ENCODE measurements around the gene BCL3. TPM values are rescaled to one million over a fixed set of nuclear protein-coding genes. Genes with fewer than 3 reads are reported as not detected.
A peak's percentile ranks its signal among the peaks of the same experiment; 100 is the strongest.

Gene BCL3
- total RNA-seq (100 to 1,000 TPM in 1 of 2 donors, 10 to 100 TPM in 1; 46.4 to 102 TPM), polyA plus RNA-seq (10 to 100 TPM; 29.9 to 36.2 TPM)
- long read RNA-seq, donor 1, partial matches to known transcripts, result 4 of 9 reads
- long read RNA-seq, donor 1, other reads (novel, unspliced or antisense), result 1 of 9 reads
- long read RNA-seq, donor 2, transcript BCL3-201 (9 exons, 2,038 nt), result major isoform, 17 of 39 reads
- long read RNA-seq, donor 2, partial matches to known transcripts, result 7 of 39 reads
- long read RNA-seq, donor 2, other reads (novel, unspliced or antisense), result 9 of 39 reads

GRCh38 chr19:44748426-44749254, at the start of gene BCL3:
TSS of gene BCL3 (plus strand) at chr19:44748708. CDS start at chr19:44748791, 83 bp downstream.
- DNase-seq (peak; percentile 87 to 91), ATAC-seq (ENCODE audit: low FRiP score) (peak; percentile 55)
- H3K9me3 ChIP-seq (ENCODE audit: control insufficient read depth, low read length), result no peaks in the 10 kb centered on the region
- intact Hi-C loops (cut with DNase I), result no loop called here
- H3K27me3 ChIP-seq (ENCODE audit: control insufficient read depth in 1 of 2, insufficient read depth in 2 of 2, low read length in 1 of 2), result no peaks in the 10 kb centered on the region
- H3K27ac ChIP-seq (ENCODE audit: low read depth in 1 of 2, low read length in 2 of 2), result peak within 1 kb of the TSS in 1 of 2 donors; percentile 97
- WGBS, 2 donors, result 1 to 2% methylated on average over 35 to 86 of the region's 88 CpGs
- peak within 1 kb of the TSS; percentile 90 to 92 for H3K4me3 ChIP-seq (ENCODE audit: low read length in 2 of 2)
- no peaks in the 10 kb centered on the region for H3K4me1 ChIP-seq (ENCODE audit: control insufficient read depth in 1 of 2, insufficient read depth in 2 of 2, low read length in 2 of 2)
- no peaks in the 10 kb centered on the region for H3K36me3 ChIP-seq (ENCODE audit: control insufficient read depth in 1 of 2, insufficient read depth in 2 of 2, low read length in 1 of 2)

GRCh38 chr19:44700547-44700946, 48.0 kb upstream of the BCL3 start:
- WGBS, 2 donors, result 92 to 97% methylated on average over 5 of the region's 5 CpGs
- Histone ChIP-seq H3K9me3 (ENCODE audit: control insufficient read depth, low read length) (no peaks in the 10 kb centered on the region), H3K36me3 (ENCODE audit: control insufficient read depth in 1 of 2, insufficient read depth in 2 of 2, low read length in 1 of 2) (no peaks in the 10 kb centered on the region), H3K27me3 (ENCODE audit: control insufficient read depth in 1 of 2, insufficient read depth in 2 of 2, low read length in 1 of 2) (no peaks in the 10 kb centered on the region), H3K27ac (ENCODE audit: low read depth in 1 of 2, low read length in 2 of 2) (no peak overlapping the region), H3K4me3 (ENCODE audit: low read length in 2 of 2) (no peak overlapping the region), H3K4me1 (ENCODE audit: control insufficient read depth in 1 of 2, insufficient read depth in 2 of 2, low read length in 2 of 2) (no peaks in the 10 kb centered on the region)
- intact Hi-C loops (cut with DNase I), result no loop called here
- DNase-seq (no peak), ATAC-seq (ENCODE audit: low FRiP score) (no peak)

- intact Hi-C loops (cut with DNase I), result no loop called here
- no peak for DNase-seq
- Histone ChIP-seq H3K4me1 (ENCODE audit: control insufficient read depth in 1 of 2, insufficient read depth in 2 of 2, low read length in 2 of 2) (no peaks in the 10 kb centered on the region), H3K36me3 (ENCODE audit: control insufficient read depth in 1 of 2, insufficient read depth in 2 of 2, low read length in 1 of 2) (no peaks in the 10 kb centered on the region), H3K27ac (ENCODE audit: low read depth in 1 of 2, low read length in 2 of 2) (no peak overlapping the region), H3K4me3 (ENCODE audit: low read length in 2 of 2) (no peak overlapping the region), H3K9me3 (ENCODE audit: control insufficient read depth, low read length) (no peaks in the 10 kb centered on the region), H3K27me3 (ENCODE audit: control insufficient read depth in 1 of 2, insufficient read depth in 2 of 2, low read length in 1 of 2) (no peaks in the 10 kb centered on the region)
- ATAC-seq (ENCODE audit: low FRiP score), result no peak
- 87 to 88% methylated on average over 13 to 15 of the region's 15 CpGs for WGBS, 2 donors
Observed at GRCh38 chr19:44701228-44701627, 47.3 kb upstream of the BCL3 start.

- intact Hi-C loops (cut with DNase I), result no loop called here
- Histone ChIP-seq H3K27ac (ENCODE audit: low read depth in 1 of 2, low read length in 2 of 2) (no peak overlapping the region), H3K9me3 (ENCODE audit: control insufficient read depth, low read length) (no peaks in the 10 kb centered on the region), H3K4me1 (ENCODE audit: control insufficient read depth in 1 of 2, insufficient read depth in 2 of 2, low read length in 2 of 2) (no peaks in the 10 kb centered on the region), H3K4me3 (ENCODE audit: low read length in 2 of 2) (no peak overlapping the region), H3K27me3 (ENCODE audit: control insufficient read depth in 1 of 2, insufficient read depth in 2 of 2, low read length in 1 of 2) (no peaks in the 10 kb centered on the region), H3K36me3 (ENCODE audit: control insufficient read depth in 1 of 2, insufficient read depth in 2 of 2, low read length in 1 of 2) (no peaks in the 10 kb centered on the region)
- no peak for DNase-seq
- no peak for ATAC-seq (ENCODE audit: low FRiP score)
- WGBS, 2 donors, result 89% methylated on average over 17 of the region's 17 CpGs
Observed at GRCh38 chr19:44702551-44703176, 45.8 kb upstream of the BCL3 start.

GRCh38 chr19:44703336-44704078, 45.0 kb upstream of the BCL3 start:
- Histone ChIP-seq H3K27me3 (ENCODE audit: control insufficient read depth in 1 of 2, insufficient read depth in 2 of 2, low read length in 1 of 2) (no peaks in the 10 kb centered on the region), H3K9me3 (ENCODE audit: control insufficient read depth, low read length) (no peaks in the 10 kb centered on the region), H3K27ac (ENCODE audit: low read depth in 1 of 2, low read length in 2 of 2) (no peak overlapping the region), H3K4me3 (ENCODE audit: low read length in 2 of 2) (no peak overlapping the region), H3K4me1 (ENCODE audit: control insufficient read depth in 1 of 2, insufficient read depth in 2 of 2, low read length in 2 of 2) (no peaks in the 10 kb centered on the region), H3K36me3 (ENCODE audit: control insufficient read depth in 1 of 2, insufficient read depth in 2 of 2, low read length in 1 of 2) (no peaks in the 10 kb centered on the region)
- 91 to 93% methylated on average over 28 of the region's 28 CpGs for WGBS, 2 donors
- intact Hi-C loops (cut with DNase I), result no loop called here
- no peak for ATAC-seq (ENCODE audit: low FRiP score)
- DNase-seq, result no peak

- no peak for DNase-seq
- Histone ChIP-seq H3K36me3 (ENCODE audit: control insufficient read depth in 1 of 2, insufficient read depth in 2 of 2, low read length in 1 of 2) (no peaks in the 10 kb centered on the region), H3K4me3 (ENCODE audit: low read length in 2 of 2) (no peak overlapping the region), H3K9me3 (ENCODE audit: control insufficient read depth, low read length) (no peaks in the 10 kb centered on the region), H3K4me1 (ENCODE audit: control insufficient read depth in 1 of 2, insufficient read depth in 2 of 2, low read length in 2 of 2) (no peaks in the 10 kb centered on the region), H3K27me3 (ENCODE audit: control insufficient read depth in 1 of 2, insufficient read depth in 2 of 2, low read length in 1 of 2) (no peaks in the 10 kb centered on the region), H3K27ac (ENCODE audit: low read depth in 1 of 2, low read length in 2 of 2) (no peak overlapping the region)
- no peak for ATAC-seq (ENCODE audit: low FRiP score)
- intact Hi-C loops (cut with DNase I), result no loop called here
- WGBS, 2 donors, result 86 to 91% methylated on average over 1 of the region's 1 CpG
Observed at GRCh38 chr19:44704982-44705381, 43.5 kb upstream of the BCL3 start.

GRCh38 chr19:44705502-44706010, 43.0 kb upstream of the BCL3 start:
- no peak overlapping the region for H3K4me3 ChIP-seq (ENCODE audit: low read length in 2 of 2)
- no peaks in the 10 kb centered on the region for H3K9me3 ChIP-seq (ENCODE audit: control insufficient read depth, low read length)
- intact Hi-C loops (cut with DNase I), result no loop called here
- no peaks in the 10 kb centered on the region for H3K36me3 ChIP-seq (ENCODE audit: control insufficient read depth in 1 of 2, insufficient read depth in 2 of 2, low read length in 1 of 2)
- no peak for DNase-seq
- no peak overlapping the region for H3K27ac ChIP-seq (ENCODE audit: low read depth in 1 of 2, low read length in 2 of 2)
- no peak for ATAC-seq (ENCODE audit: low FRiP score)
- H3K4me1 ChIP-seq (ENCODE audit: control insufficient read depth in 1 of 2, insufficient read depth in 2 of 2, low read length in 2 of 2), result no peaks in the 10 kb centered on the region
- WGBS, 2 donors, result 94% methylated on average over 12 of the region's 12 CpGs
- H3K27me3 ChIP-seq (ENCODE audit: control insufficient read depth in 1 of 2, insufficient read depth in 2 of 2, low read length in 1 of 2), result no peaks in the 10 kb centered on the region

GRCh38 chr19:44706506-44707236, 41.8 kb upstream of the BCL3 start:
- no peak for ATAC-seq (ENCODE audit: low FRiP score)
- WGBS, 2 donors, result 88 to 89% methylated on average over 6 of the region's 6 CpGs
- H3K4me3 ChIP-seq (ENCODE audit: low read length in 2 of 2), result no peak overlapping the region

More at GRCh38 chr19:44706506-44707236, 41.8 kb upstream of the BCL3 start:
- intact Hi-C loops (cut with DNase I), result no loop called here
- Histone ChIP-seq H3K27ac (ENCODE audit: low read depth in 1 of 2, low read length in 2 of 2) (no peak overlapping the region), H3K4me1 (ENCODE audit: control insufficient read depth in 1 of 2, insufficient read depth in 2 of 2, low read length in 2 of 2) (no peaks in the 10 kb centered on the region), H3K9me3 (ENCODE audit: control insufficient read depth, low read length) (no peaks in the 10 kb centered on the region), H3K36me3 (ENCODE audit: control insufficient read depth in 1 of 2, insufficient read depth in 2 of 2, low read length in 1 of 2) (no peaks in the 10 kb centered on the region), H3K27me3 (ENCODE audit: control insufficient read depth in 1 of 2, insufficient read depth in 2 of 2, low read length in 1 of 2) (no peaks in the 10 kb centered on the region)
- no peak for DNase-seq

All from aorta (tissue), 5 donors.